GM20000 (cell line): ENCODE data around the gene KMT2A.
"Not testable (repeated sequence)": the region's sequence is repeated elsewhere in the genome, so short reads cannot be mapped to it uniquely, and the experiment has no call there.

Experiments
- DNase-seq: peaks from one replicate; pipeline ENCODE4 v3.0.0; 2012; ENCODE audit warnings: low spot score
- TF ChIP-seq, protein P1 (sequence below): IDR thresholded peaks from 2 replicates; pipeline ENCODE4 v1.5.1; 2012; ENCODE audit warnings: mild to moderate bottlenecking, control low read depth; ENCODE audit errors: extremely low read depth, missing control alignments

KMT2A gene

DNA sequence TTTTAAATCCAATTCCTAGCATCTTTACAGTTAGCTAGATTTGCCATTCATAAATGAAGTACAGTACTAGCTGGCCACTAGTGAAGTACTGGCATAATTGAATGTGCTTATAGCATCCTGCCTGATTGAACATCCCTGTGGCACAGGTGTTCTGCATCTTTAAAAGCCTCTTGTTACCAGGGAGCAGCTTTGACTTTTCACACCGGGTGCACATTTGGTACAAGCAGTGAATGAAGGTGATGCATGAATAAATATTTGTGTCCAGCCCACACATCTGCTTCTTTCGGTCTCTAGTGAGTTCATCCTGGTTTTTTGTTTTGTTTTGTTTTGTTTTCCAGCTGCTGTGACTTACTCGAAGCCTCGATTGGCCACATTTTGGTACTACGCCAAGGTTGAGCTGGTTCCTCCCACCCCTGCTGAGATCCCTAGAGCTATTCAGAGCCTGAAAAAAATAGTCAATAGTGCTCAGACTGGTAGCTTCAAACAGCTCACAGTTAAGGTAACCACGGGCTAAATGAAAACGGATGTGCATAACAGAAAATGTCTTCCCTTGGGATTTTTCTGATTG is 29.6 kb upstream of the KMT2A start:
- DNase-seq, result no peak
- TF ChIP-seq, protein P1, sequence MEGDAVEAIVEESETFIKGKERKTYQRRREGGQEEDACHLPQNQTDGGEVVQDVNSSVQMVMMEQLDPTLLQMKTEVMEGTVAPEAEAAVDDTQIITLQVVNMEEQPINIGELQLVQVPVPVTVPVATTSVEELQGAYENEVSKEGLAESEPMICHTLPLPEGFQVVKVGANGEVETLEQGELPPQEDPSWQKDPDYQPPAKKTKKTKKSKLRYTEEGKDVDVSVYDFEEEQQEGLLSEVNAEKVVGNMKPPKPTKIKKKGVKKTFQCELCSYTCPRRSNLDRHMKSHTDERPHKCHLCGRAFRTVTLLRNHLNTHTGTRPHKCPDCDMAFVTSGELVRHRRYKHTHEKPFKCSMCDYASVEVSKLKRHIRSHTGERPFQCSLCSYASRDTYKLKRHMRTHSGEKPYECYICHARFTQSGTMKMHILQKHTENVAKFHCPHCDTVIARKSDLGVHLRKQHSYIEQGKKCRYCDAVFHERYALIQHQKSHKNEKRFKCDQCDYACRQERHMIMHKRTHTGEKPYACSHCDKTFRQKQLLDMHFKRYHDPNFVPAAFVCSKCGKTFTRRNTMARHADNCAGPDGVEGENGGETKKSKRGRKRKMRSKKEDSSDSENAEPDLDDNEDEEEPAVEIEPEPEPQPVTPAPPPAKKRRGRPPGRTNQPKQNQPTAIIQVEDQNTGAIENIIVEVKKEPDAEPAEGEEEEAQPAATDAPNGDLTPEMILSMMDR, result no peak

DNA sequence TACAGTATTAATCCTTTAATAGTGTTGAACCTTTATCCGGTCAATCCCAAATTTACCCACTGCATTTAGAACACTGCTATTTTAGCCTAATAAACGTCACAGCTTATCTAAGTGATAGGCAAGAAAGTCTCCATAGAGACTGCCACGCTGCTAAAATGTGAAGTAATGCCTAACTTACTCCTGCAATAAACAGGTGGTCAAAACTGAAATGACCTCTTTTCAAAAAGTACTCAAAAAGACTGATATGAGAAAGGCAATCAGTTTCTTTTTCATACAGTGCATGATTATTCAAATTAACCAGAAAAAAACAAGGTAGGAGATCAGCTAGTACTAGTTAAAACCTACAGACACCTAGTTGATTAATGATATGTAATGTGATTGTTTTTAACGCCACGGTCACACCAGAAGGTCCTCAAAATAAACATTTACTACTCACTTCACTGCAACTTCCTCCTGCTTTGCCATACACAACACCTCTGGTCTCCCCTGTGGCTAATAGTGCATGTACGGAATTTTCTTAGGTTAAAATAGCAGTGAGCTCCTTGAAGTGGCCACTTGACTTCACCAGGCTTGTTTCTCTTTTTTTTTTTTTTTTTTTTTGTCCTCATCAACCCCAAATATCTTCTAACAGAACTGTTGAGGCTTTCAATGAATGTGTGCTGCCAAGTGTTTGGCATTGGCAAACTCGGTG is 26.1 kb upstream of the KMT2A start:
- DNase-seq, result peak; percentile 26

DNA sequence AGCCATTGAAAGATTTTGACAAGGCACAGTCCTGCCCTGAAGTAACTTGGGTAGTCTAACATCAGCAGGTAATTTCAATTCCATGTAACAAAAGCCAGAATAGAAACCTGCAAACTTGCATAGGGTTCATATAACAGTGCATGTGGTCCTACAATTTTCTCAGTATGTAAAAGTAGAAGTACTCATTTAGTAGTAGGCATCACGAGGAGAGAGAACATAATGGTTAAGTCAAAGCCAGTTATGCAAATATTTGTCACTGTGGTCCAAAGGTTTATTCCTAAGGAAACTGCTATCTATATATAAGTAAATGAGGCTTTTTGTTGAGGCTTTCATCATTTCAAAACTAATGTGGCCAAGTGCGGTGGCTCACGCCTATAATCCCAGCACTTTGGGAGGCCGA is 24.8 kb upstream of the KMT2A start:
- DNase-seq, result no peak
- TF ChIP-seq, protein P1, result no peak

More for the DNA sequence above, 26.1 kb upstream of the KMT2A start:
- TF ChIP-seq, protein P1, result no peak

DNA sequence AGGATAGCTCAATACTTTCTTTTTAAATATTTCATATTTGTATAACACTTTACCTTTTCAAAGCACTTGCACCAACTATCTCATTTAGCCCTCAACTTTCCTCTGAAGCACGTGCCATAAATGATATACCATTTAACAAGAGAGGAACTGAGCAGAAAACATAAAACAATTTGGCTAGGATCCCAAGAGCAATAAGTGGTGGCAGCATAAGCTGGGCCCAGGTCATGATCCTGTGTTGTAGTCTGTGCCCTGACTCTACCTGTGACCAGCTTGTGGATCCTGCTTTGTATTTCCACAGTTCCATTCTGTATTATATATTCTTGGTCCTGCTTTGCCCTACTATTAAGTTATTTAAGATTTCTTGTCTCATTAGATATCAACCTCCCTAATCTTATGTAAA is 23.4 kb upstream of the KMT2A start:
- TF ChIP-seq, protein P1, result no peak
- no peak for DNase-seq

DNA sequence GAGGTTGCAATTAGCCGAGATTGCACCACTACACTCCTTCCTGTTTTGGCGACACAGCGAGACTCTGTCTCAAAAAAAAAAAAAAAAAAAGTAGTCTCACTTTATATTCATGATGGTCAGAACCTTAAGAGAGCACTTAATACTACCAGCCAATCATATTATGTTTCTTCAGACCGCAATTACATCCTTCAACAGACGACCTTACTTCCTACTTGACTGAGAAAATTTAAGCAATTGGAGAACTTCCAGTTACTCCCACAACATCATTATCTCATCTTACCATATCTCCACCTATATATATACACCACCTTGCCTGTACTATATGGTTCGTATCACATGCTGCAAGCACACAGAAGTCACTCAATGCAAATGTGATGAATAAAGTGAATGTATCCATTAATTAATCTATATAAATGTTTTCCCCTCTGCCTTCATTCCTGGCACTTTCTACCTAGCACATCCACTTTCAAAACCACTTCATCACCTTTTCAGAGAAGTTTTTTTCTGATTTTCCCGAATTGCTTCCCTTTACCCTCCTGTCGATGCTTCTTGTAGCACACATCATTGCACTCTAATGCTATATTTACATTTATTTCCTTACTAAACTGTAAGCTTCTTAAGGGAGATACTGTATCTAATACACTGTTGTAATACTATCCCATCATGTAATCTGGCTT is 21.1 kb upstream of the KMT2A start:
- DNase-seq, result no peak
- TF ChIP-seq, protein P1, result no peak

DNA sequence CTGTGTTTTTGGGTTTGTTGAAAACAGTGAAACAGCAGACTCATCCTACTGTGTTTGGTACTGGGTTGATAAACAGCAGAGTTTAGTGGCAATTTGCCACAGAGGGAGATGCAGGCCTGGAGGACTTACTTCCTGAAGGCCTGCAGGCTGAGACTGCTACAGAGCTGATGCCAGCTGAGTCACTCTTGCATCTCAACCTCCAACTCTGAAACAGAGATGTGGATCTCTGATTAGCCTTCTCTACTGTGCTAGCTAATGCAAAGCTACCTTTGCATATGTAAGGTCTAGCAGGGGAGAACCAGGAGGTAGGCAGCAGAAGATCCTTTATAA is 20.6 kb upstream of the KMT2A start:
- DNase-seq, result no peak
- TF ChIP-seq, protein P1, result no peak

DNA sequence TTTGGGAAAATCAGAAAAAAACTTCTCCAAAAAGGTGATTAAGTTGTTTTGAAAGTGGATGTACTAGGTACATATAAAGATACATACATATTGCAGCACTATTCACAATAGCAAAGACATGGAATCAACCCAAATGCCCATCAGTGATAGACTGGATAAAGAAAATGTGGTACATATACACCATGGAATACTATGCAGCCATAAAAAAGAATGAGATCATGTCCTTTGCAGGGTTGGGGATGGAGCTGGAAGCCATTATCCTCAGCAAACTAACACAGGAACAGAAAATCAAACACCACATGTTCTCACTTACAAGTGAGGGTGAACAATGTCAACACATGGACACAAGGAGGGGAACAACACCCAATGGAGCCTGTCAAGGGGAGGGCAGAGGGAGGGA is 19.4 kb upstream of the KMT2A start:
- not testable (repeated sequence) for DNase-seq
